ENCODE data around the gene CASKIN1.

- no peak for TF ChIP-seq POLR2A (IDR thresholded peaks at IDR 0.05; ENCODE audit: low read length)
- no peak for TF ChIP-seq GATA1 (IDR thresholded peaks at IDR 0.05; ENCODE audit: low read depth, low read length)
Observed at GRCh38 chr16:2178321-2179106, 17.9 kb downstream of the CASKIN1 start.
